ENCODE data around the gene CUL9. TPM values are rescaled to one million over a fixed set of nuclear protein-coding genes. Genes with fewer than 3 reads are reported as not detected.

CUL9 gene
- total and polyA plus RNA-seq, 2 donors from 2014 or later, result 34.7 to 47.3 TPM

- no peaks in the 10 kb centered on the region for H3K27me3 ChIP-seq (ENCODE audit: control insufficient read depth, insufficient read depth, low read length)
- H3K27ac ChIP-seq (ENCODE audit: low read depth in 2 of 2, low read length in 2 of 2), result peak within 1 kb of the TSS; percentile 92 to 95
- H3K9ac ChIP-seq (ENCODE audit: low read length in 3 of 3), result peak within 1 kb of the TSS; percentile 67 to 92 (median 89)
- H3K9me3 ChIP-seq (ENCODE audit: control insufficient read depth in 2 of 3, insufficient read depth in 1 of 3, low read length in 3 of 3), result no peaks in the 10 kb centered on the region
- TF ChIP-seq CTCF (IDR thresholded peaks at IDR 0.05; ENCODE audit: borderline replicate concordance, extremely low read depth, insufficient read depth), result peak; percentile 63
- peak within 1 kb of the TSS; percentile 90 to 91 (median 91) for H3K4me3 ChIP-seq (ENCODE audit: low read length in 3 of 3)
- peaks cover 8 to 14% (median 10%) of the 10 kb centered on the region in 3 donors for H3K36me3 ChIP-seq (ENCODE audit: control insufficient read depth in 2 of 3, insufficient read depth in 3 of 3, low read length in 3 of 3)
- intact Hi-C loops (cut with DNase I), result no loop called here
- FAIRE-seq (peak; percentile 84), DNase-seq (peak; percentile 100)
- peaks cover 0 to 25% (median 23%) of the 10 kb centered on the region in 3 donors for H3K4me1 ChIP-seq (ENCODE audit: control insufficient read depth in 2 of 3, insufficient read depth in 2 of 3, low read depth in 1 of 3, low read length in 3 of 3)
These were observed 10.9 kb upstream of the CUL9 start, which contains the start of gene SRF for GRCh38 chr6:43170931-43171706. Gene SRF (plus strand): TSS chr6:43171269. CDS start chr6:43171657, 388 bp downstream.

- Histone ChIP-seq H3K27me3 (ENCODE audit: control insufficient read depth, insufficient read depth, low read length) (no peaks in the 10 kb centered on the region), H3K4me1 (ENCODE audit: control insufficient read depth in 2 of 3, insufficient read depth in 2 of 3, low read depth in 1 of 3, low read length in 3 of 3) (peaks cover 0 to 25% (median 23%) of the 10 kb centered on the region in 3 donors), H3K9ac (ENCODE audit: low read length in 3 of 3) (peak overlapping the region; percentile 30 to 92 (median 70)), H3K9me3 (ENCODE audit: control insufficient read depth in 2 of 3, insufficient read depth in 1 of 3, low read length in 3 of 3) (no peaks in the 10 kb centered on the region), H3K27ac (ENCODE audit: low read depth in 2 of 2, low read length in 2 of 2) (peak overlapping the region; percentile 92 to 95), H3K36me3 (ENCODE audit: control insufficient read depth in 2 of 3, insufficient read depth in 3 of 3, low read length in 3 of 3) (peaks cover 8 to 20% (median 12%) of the 10 kb centered on the region in 3 donors), H3K4me3 (ENCODE audit: low read length in 3 of 3) (peak overlapping the region; percentile 90 to 91 (median 91))
- DNase-seq, result peak in 2 of 5 donors; percentile 35 to 85
- FAIRE-seq, result no peak
- no peak for TF ChIP-seq CTCF (IDR thresholded peaks at IDR 0.05; ENCODE audit: borderline replicate concordance, extremely low read depth, insufficient read depth)
- intact Hi-C loops (cut with DNase I), result no loop called here
These were observed 10.3 kb upstream of the CUL9 start for GRCh38 chr6:43171707-43172103.

GRCh38 chr6:43172104-43173007, 9.6 kb upstream of the CUL9 start:
- peak overlapping the region; percentile 90 to 91 (median 91) for H3K4me3 ChIP-seq (ENCODE audit: low read length in 3 of 3)
- H3K27ac ChIP-seq (ENCODE audit: low read depth in 2 of 2, low read length in 2 of 2), result peak overlapping the region; percentile 92 to 96
- no peaks in the 10 kb centered on the region for H3K9me3 ChIP-seq (ENCODE audit: control insufficient read depth in 2 of 3, insufficient read depth in 1 of 3, low read length in 3 of 3)
- intact Hi-C loops (cut with DNase I), result no loop called here
- peaks cover 8 to 24% (median 12%) of the 10 kb centered on the region in 3 donors for H3K36me3 ChIP-seq (ENCODE audit: control insufficient read depth in 2 of 3, insufficient read depth in 3 of 3, low read length in 3 of 3)
- DNase-seq, result peak; percentile 71 to 93 (median 80)
- H3K4me1 ChIP-seq (ENCODE audit: control insufficient read depth in 2 of 3, insufficient read depth in 2 of 3, low read depth in 1 of 3, low read length in 3 of 3), result peaks cover 0 to 25% (median 23%) of the 10 kb centered on the region in 3 donors
- peak overlapping the region; percentile 70 to 92 (median 74) for H3K9ac ChIP-seq (ENCODE audit: low read length in 3 of 3)
- no peaks in the 10 kb centered on the region for H3K27me3 ChIP-seq (ENCODE audit: control insufficient read depth, insufficient read depth, low read length)
- no peak for TF ChIP-seq CTCF (IDR thresholded peaks at IDR 0.05; ENCODE audit: borderline replicate concordance, extremely low read depth, insufficient read depth)
- no peak for FAIRE-seq

Measured in kidney (tissue), 14 donors.